GM18508 (cell line): ENCODE measurements around the gene CAMTA1.

Source experiments
- ATAC-seq: cut with Tn5 transposase; IDR thresholded peaks from one replicate; pipeline ENCODE4 v1.9.1; 2021; ENCODE audit warnings: moderate number of reproducible peaks; ENCODE audit not compliant: insufficient read depth, unreplicated experiment

The CAMTA1 gene

DNA sequence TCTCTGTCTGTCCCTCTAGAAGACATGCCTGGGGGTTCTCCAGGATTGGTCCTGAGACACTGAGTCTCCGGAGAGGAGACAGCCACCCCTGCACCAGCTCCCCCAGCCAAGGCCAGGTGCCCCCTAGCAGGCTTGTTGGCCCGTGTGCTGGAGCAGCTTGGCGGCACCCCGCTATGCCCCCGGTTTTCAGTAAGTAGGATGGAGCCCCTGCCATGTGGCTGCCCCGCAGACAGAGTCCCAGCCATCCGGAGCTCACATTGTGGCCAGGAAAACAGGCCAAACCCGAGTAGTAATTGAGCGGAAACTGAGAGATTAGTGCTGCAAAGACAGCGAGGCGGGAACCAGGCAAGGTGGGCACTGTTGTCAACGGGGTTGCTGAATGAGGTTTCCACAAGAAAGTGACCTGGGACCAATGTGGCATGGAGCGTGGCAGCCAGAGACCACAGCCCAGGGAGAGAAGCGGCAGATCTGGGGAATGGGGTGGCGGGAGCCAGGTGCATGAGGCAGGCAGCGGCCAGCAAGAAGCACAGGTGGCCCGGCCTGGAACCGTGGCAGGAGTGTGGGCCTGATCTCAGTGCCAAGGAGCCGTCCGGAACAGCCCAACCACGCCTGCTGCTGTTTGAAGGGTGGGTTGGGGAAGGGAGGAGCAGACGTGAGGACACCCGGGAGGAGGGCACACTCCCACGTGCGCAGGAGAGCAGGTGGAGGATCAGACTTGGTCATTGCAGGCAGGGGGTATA is 848.4 kb downstream of the CAMTA1 start:
- no peak for ATAC-seq

DNA sequence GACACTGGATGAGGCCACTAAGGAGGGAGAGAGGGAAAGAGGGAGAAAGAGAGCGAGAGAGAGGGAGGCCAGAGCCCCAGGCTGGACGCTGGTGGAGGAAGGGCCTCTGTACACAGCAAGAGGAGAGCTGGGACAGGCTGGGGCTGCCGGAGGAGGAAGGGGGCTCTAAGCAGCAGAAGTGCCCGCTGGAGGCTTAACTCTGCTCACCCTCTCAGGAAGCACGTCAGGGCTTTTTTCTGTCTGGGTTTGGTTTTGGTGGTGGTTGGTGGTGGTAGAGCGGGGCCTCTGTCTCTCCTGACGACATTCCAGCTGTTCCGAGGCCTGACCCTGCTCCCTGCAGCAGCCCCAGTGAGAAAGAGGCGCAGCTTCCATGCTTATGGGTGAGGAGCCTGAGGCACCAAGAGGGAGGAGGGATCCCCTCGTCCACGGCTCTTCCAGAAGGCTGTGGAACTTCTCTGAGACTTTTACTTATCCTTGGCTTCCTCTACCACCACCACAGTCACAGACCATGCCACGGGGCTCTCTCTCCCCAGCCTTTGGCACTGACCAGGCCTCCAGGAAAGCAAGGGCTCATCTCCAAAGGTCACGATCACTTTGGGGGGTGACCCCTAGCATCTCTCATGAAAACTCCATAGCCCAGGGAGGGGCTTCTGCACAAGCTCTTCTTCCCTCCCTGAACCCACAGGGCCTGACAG is 849.4 kb downstream of the CAMTA1 start:
- no peak for ATAC-seq

DNA sequence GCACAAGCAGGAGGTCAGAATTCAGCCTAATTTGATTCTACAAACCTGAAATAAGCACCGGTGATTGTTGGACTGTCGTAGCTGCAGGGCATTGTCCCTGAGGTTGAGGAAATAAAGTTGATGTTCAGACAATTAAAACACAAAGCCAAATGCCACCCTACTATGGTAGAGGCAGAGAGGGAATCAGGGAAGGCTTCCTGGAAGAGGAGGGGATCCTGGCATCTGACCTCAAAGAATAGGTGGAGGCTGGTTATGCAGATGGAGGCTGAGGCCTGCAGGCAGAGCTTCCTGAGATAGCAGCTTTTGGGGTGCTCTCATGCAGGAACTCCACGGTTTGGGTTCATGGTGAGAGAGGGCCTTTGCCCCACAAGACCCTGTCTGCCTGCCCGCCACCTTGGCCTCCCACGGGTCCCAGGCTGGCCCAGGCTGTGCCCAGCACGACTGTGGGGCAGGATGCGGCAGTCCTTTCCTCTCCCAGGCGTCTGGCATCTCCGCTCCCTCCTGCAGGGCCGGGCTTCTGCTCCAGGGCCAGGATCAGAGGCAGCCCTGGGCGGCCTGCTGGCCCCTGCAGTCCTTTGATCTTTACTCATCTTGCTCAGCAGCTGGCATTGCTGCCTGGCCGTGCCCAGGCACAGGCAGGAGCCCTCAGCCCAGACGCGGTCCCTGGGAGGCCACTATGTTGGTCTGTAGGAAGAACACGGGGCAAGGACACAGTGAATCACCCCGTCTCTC is 851.7 kb downstream of the CAMTA1 start:
- ATAC-seq, result no peak

DNA sequence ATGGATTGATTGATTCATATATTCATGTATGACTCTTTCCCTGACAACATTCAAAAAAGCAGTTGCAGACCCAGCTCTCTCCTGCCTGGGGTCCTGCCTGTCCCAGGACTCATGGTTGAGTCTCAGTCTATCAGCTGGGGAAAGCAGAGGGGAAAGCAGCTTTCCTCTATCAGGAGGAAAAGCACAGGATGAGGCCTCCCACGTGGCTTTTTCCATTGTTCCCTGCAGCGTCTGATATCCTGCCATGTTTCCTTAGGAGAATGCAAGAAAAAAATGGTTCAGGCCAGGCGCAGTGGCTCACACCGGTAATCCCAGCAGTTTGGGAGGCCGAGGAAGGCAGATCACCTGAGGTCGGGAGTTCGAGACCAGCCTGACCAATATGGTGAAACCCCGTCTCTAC is 852.8 kb downstream of the CAMTA1 start:
- ATAC-seq, result no peak

DNA sequence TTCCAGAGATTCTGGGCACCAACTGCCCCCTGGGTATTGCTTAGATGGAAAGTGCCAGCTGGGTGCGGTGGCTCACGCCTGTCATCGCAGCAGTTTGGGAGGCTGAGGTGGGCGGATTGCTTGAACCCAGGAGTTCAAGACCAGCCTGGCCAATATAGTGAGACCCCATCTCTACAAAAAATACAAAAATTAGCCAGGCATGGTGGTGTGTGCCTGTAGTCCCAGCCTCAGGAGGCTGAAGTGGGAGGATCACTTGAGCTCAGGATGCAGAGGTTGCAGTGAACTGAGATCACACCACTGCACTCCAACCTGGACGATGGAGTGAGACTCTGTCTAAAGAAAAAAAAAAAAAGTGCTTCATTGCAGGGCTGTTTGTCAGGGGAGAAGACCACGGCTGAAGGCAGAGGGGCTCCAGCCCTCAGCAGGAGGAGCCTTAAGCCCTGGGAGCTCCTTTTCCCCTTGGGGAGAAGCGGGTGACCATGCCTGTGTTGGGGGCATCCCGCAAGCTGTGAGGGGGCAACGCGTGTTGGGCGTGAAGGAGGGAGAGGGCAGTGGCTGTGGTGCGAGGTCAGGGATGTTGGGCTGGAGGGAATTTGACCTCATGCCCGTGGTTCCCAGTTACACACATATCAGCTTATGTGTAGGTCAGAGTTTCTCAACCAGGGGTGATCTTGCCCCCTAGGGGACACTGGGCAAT is 854.3 kb downstream of the CAMTA1 start:
- no peak for ATAC-seq

DNA sequence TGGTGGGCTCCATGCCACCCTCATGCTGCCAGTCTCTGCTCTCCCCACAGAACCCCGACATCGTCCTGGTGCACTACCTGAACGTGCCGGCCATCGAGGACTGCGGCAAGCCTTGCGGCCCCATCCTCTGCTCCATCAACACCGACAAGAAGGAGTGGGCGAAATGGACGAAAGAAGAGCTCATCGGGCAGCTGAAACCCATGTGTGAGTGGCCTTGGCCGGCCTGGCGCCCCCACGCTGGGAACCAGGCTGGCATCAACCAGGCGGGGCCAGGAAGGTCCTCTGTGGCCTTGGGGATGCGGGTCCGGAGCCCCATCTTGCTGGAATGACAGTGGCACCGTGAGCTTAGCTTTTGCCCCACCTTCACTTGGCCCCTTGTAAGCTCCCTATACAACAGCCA is 855.1 kb downstream of the CAMTA1 start:
- ATAC-seq, result no peak

DNA sequence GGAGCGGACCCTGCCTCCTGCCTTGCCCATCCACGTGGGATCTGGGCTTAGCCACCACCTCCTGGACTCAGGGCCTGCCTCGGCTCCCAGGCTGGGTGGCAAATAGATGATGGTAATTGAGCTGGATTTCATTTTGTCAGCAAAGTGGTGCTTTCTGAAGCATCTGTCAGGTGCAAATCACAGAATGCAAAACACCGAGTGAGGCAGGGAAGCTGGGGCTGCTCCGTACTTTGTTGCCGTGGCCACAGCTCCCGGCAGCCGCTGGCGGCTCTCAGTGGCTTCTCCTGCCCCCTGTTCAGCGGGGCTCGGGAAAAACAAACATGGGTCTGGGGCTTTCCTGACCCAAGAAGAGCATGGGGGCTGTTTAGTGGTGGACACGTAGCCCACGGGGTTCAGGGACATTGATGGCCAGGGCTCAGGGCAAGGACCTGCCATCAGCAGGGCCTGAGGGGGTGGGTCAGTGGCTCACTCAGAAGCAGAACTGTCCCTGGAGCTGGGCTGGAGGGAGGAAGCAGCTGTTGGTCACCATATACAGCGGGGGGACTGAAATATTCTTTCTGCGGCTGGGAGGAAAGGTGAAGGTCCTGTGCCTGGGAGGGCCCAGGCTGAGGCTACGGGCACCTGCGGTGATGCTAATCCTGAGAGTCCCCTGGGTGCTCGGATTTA is 855.8 kb downstream of the CAMTA1 start:
- ATAC-seq, result no peak

DNA sequence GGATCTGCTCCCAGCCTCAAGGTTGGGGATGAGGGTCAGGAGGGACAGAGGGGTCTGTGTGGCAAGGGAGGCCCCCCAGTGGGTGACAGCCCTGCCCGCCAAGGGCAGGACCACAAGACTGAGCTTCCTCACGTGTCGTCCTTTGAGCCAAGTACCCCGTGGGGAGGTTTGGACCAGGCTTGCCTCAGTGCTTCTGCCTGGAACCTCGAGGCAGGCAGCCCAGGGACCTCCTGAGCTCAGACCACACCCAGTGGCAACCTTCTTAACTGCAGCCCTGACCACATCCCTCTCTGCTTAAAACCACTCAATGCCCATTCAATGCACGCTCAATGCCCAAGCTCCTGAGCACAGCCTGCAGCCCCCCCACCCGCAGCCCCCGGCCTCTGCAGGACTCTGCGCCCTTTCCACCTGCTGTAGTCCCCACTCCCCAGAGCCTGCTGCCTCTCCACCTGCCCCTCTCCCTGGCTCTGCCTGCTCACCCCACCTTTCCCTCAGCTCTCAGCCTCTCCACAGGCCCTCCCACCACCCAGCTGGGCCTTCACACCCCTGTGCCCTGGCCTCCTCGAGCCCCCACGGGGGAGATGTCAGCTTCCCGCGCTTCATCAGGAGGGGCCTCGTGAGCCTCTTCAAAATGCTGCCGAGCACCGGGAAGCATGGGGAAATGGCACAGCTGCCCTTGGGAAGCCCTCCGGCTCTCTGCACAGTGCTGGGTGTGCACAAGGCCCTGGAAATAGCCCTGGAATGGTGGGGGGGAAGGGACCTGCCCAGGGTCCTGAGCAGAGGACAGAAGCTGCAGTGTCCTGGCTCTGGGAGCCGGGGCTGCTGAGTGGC is 856.5 kb downstream of the CAMTA1 start:
- ATAC-seq, result no peak

DNA sequence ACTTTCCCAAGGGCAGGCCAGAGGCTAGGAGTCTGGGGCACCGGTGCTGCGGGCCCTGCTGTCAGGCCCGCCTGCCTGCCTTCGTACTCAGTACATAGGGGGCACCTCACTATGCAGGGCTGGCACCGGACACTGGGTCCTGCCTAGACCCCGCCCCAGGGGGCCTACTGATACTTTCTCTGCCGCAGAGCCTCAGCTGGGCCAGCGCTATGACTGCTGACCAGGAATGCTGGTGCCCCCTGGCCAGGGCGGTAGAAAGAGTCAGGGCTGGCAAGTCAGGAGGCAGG is 857.1 kb downstream of the CAMTA1 start:
- ATAC-seq, result no peak

DNA sequence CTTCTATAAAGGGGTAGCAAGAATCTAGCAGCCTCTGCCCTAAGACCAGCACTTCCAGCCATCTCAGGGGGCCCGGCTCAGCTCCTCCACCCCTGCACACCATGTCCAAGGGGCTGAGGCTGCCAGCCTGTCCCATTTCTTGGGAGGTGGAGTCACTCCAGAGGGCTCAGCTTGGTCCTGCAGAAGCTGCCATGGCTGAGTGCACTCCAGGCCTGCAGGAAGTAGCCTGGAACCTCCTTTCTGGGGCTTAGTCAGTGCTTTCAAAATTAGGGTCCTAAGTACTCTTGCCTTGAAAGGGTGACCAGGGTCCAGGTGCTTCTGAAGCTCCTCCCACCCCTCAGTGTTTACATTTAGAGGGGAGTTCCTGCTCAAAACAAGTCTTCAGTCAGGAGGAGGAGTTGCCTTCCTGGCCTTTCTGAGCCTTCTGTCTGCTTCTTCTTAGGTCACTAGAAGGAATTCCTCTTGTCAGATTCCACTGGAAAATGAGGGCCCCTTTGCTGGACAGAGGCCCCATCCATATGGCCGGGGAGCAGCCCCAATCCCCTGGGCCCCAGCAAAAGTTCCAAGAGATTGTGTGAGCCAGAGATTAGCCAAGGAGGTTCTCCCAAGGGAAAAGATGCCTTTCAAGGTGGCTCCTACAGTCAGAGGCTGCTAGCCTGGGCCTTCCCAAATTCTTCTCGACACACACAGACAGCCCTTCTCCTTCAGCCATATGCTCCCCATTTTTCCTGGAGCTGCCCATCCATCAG is 857.7 kb downstream of the CAMTA1 start:
- ATAC-seq, result no peak

DNA sequence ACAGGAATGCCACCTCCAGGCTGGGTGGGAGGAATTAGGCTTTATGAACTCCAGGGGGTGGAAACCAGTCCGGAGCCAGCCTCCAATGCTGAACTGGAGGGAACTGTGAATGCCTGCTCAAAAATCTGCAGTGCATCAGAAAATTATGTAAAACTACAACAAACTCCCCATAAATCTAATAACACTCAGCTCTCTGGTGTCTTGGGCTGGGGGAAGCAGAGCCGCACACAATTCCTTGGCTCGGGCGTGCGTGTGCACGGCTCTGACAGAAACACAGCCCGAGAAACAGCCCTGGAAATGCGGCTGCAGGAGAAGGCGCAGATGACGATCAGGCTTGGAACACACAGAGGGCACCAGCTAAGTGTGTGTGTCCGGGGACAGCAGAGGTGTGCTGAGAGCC is 858.3 kb downstream of the CAMTA1 start:
- ATAC-seq, result no peak

DNA sequence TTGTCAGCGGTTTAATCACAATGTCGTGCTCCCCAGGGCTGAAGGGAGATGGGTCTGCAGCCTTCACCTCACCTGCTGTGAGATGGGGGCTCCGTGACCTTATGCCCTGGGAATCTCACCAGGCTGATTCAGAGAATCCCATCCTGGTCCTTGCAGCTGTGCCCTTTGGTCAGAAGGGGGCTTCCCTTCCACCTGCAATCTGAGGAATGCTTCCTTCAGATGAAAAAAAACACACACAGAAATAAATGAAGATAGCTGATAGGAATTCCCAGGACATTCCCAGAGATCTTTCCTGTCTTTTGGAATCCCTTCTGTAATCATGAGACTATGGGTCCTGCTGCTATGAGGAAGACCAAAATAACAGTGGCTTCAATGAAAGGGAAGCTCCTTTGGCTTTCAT is 858.8 kb downstream of the CAMTA1 start:
- no peak for ATAC-seq

DNA sequence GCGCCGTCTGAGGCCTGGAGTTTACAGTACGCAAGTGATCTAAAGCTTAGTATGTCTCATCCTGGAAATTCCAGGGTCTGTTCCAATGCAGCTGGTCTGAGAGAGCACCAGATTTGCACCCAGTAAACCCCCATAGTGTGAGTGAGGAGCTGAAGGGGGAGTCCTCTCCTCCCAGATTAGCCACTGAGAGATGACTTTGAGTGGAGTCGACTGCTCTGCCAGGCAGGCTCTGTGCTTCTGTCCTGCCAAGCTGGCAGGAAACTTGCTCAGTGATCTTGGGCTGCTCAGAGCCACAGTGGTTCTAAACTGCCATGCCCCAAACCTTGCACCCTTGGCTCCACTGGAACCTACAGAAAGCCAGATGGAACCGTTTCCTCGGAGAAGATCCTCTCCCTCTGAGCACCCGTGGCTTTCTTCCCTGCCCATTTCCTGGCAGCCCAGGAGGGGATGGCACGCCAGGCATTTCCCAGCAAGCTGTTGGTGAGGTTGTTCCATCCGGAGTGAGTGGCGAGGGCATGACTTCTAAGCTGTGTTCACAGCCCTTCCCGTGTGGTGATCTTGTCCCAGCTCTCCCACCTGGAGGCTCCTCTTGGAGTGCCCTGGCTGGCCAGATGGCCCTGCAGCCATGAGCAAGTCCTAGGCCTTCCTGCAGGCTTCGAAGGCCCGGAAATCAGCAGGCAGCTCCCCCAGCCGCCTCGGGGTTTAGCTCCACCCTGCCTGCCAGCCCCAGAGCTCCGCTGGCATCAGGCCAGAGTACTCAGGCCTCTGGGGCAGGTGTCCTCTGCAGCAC is 859.9 kb downstream of the CAMTA1 start:
- ATAC-seq, result no peak

DNA sequence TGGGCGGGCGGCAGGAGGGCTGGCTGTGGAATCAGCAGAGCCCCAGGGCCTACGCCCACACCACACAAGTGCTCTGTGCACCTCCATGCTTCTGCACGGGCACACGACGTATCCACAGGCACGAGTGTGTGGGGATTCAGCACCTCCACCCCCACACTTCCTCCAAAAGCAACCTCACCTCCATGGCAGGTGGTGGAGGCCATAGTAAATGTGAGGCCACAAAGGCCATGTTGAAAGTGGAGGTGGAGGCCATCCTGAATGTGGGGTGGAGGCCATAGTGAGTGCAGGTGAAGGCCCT is 860.4 kb downstream of the CAMTA1 start:
- ATAC-seq, result no peak

DNA sequence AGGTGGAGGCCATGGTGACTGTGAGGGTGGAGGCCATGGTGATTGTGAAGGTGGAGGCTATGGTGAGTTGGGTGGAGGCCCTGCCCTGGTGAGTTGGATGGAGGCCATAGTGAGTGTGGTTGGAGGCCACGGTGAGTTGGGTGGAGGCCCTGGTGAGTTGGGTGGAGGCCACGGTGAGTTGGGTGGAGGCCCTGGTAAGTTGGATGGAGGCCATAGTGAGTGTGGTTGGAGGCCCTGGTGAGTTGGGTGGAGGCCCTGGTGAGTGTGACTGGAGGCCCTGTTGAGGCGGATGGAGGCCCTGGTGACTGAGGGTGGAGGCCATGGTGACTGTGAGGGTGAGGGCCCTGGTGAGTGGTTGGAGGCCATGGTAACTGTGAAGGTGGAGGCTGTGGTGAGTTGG is 860.9 kb downstream of the CAMTA1 start:
- no peak for ATAC-seq

DNA sequence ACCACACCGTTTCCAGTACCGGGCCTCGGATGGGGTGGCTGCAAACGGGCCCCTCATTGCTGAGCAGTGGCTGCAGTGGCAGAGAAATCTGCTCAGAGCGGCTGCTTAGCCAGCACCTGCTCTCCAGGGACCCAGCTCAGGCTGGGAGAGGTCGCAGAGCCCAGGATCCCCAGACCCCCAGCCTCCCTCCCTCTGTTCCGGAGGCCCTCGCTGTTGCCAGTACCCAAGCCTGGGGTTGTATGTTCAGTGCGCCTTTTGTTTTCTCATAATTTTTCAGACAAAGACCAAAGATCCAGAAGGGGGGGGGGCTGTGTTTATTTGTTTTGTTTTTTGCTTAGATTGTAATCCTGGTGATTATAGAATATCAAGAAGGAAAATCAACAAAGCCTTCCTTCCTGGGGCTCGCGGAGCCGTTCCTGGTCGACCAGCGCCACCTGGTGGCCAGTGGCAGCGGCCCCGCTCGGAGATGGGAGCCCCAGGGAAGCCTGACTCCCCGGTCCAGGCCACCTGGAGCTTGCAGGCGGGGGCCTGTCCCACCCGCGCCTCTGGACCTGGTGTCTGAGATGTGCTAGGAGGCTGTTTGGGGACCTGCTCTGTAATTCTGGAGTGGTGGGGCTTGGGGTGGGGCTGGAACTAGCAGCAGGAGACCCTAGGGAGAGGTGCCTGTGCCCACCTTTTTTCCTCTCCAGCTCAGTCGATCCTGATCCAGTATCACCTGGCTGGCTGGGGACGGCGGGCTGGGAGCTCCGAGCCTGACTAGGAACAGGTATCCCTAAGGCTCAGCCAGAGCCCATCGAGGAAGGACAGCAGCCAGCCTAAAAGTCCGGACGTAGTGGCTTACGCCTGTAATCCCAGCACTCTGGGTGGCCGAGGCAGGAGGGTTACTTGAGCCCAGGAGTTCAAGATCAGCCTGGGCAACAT is 862.0 kb downstream of the CAMTA1 start:
- no peak for ATAC-seq

DNA sequence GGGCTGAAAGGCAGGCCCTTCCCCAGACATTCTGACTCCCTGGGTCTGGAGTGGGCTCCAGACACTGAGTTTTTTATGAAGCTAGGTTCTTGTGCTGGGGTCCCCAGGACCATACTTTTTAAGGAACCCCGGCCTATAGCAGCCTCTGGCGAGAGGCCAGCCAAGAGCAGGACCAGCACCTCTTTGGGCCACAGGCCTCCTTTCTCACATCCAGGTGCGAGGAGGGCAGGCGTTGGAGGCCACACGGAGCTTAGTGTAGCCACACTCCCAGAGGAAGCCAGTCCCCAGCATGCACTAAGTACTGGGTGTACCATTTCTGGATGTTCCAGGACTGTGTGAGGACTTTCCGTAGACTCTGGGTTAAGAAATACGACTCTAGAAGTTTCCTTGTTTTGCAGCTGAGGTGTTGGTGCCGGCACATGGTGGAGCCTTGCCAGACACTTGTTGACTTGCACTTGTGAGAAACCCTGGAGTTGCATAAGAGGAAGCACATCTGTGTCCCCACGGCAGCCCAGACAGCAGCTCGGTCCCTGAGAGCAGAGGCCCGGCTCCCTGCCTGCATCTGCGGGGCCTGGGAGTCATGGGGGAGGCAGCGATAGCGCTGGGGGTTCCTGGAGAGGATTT is 863.6 kb downstream of the CAMTA1 start:
- ATAC-seq, result no peak
